ENCODE results near the gene BLZF1.
"Not testable (repeated sequence)": the region's sequence is repeated elsewhere in the genome, so short reads cannot be mapped to it uniquely, and the experiment has no call there.

Gene BLZF1, protein sequence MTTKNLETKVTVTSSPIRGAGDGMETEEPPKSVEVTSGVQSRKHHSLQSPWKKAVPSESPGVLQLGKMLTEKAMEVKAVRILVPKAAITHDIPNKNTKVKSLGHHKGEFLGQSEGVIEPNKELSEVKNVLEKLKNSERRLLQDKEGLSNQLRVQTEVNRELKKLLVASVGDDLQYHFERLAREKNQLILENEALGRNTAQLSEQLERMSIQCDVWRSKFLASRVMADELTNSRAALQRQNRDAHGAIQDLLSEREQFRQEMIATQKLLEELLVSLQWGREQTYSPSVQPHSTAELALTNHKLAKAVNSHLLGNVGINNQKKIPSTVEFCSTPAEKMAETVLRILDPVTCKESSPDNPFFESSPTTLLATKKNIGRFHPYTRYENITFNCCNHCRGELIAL

DNA sequence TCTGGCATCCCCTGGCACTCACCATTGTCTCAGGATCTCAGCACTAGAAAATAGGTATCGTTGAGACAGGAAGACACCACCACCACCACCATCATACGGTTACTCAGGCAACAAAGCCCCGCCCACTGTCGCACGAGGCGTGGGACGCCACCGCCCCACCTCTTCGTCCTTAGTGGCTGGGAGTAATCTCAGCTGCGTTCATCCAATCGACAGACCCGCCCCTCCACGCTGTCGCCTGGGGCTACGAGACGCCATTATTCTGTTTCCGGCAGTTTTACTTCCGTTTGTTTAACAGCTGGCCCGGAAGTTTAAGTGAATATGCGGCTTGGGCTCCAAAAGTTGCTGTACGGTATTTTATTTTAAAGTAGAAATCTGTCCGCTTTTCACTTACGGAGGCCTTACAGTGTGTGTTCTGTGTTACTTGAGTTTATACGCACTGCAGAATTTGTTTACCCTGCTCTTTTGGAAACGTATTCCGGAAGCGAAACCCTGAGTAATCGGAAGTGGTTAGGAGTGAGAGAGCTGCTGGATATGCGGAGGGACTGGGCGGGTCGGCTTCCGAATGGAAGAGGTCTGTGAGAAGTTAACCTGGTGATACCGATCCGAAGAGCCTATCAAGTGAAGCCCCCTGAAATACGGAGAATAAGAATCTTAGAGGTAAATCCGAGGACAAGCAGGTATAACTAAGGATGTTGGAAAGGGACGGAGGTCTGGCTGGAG is at the start of gene BLZF1, which contains the start of gene NME7:
Gene BLZF1, plus strand, starts transcription at position 510 of the 720 bp plus-strand sequence. CDS start 1,328 bp downstream, outside the sequence.
Gene NME7, minus strand, starts transcription at position 112 of the 720 bp plus-strand sequence. Its CDS starts 87 bp downstream, at position 25.
- peak; percentile 88 for DNase-seq (ENCODE audit: low read depth)

DNA sequence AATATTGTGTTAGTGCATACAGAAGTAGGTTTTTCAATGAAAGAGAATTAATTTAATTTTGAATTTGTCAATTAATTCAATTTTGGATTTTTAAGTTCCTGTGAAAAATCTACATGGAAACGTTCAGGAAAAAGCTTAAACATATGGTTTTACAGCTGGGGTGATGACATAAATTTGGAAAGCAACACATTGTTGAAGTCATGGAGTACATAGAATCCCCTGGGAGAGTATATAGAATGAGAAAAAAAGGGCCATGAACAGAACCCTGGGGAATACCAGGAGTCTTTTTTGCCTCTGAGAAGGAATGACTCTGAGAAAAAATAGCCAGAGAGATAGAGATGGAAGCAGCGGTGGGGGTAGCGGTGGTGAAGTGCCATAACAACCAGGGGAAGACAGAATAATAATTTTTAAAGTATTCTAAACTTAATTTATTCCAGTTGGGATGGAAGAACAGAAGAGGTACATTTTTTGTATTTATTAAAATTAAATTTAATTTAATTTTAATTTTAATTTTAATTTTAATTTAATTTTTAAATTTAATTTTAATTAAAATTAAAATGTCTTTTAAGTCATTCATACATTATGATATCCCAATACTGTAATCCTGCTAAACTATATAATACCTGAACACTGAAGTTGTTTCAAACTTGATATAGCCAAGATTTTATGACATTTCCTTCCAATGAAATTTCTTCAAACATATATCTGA is 49.3 kb upstream of the BLZF1 start:
- DNase-seq (ENCODE audit: low read depth), result no peak

DNA sequence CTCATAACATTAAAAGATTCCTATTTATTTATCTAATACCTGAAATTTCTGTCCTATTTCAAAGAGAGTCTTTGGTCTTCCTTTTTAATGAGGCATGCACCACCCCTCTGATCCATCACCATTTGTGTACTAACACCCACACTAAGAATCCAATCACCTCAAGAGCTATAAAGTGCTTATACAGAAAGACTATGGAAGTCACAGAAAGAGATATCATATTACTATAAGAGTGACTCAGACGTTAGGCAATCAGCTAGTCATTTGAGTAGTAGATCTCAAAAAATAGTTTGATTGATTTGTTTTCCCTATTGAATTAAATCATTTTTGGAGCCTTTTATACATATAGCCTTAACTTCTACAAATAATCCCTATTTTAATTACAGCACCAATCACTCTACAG is 46.5 kb upstream of the BLZF1 start:
- DNase-seq (ENCODE audit: low read depth), result no peak

DNA sequence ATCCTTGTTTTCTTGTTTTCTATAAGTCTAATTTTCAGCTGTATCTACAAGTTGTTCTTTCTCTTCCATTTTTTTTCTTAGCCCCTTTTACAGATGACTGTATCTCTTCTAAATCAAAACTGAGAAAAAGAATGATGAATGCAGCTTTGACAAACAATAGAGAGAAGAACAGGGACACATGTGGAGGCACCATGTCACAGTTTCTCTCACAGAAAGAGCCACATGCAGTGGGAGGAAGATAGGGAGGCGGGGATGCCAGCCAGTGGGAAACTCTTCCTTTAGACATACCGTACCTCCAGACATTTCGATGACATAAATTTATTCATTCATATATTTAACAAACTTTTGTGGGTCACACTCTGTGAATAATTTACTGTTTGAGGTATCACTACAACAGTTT is 45.9 kb upstream of the BLZF1 start:
- no peak for DNase-seq (ENCODE audit: low read depth)

DNA sequence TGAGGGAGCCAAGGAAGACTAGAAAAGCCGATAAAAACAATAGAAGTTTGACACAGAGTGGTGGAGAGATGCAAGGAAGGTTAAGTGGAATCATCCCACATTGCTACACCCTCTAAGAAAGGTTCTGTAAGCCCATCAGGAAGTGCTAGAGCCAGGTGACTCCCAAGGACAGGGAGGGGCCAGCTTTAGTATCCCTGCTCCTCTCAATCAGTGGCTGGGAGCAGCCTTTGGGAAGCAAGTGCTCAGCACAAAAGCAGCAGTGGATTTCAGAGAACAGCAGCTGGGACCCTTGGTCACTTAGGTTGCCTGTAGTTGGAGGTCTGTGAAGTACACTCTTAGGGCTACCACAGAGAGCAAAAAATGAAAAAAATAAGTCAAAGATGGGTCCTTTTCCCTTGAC is 42.9 kb upstream of the BLZF1 start:
- no peak for DNase-seq (ENCODE audit: low read depth)

DNA sequence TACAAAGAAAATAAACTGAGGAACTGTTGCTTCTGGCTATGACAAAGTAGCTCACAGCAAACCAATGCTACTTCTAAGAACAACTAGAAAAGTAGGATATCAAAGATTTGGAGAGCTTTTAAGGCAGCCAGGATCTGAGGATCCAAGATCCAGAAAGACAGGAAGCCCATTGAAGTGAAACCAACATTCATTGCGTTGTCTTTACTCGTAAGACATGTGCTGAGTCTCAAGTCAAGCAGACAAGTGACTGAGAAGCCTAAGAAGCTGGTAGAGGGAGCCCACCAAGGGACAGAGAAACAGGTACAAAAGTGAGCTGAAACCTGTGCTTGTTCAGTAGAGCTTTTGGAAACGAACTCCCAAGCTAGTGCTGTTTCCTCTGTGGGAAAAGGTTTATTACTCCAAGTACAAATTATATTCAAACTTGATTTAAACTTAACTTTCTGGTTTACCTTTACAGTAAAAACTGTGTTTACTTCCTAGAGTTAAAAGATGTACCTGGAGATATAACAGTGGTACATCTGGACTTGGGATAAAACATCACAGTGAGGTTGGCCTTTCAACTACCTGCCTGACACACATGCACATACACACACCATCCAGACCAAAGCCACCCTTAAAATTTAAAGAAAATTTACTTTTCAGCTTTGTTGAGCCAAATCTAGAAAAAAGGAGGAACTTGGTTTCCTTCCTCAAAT is 41.6 kb upstream of the BLZF1 start:
- DNase-seq (ENCODE audit: low read depth), result no peak

DNA sequence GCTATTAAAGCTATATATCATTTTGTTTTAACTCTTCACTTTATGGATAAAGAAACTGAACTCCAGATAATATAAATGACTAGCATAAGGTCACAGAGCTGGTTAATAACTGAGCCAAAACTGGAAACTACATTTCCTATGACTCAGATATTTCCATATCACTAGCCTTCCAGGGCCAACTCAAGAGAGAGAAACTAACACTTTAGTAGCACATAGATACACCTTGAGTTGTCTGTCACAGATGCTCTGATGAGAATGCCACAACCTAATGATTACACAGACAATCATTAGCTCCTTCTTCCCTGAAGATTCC is 41.1 kb upstream of the BLZF1 start:
- no peak for DNase-seq (ENCODE audit: low read depth)

DNA sequence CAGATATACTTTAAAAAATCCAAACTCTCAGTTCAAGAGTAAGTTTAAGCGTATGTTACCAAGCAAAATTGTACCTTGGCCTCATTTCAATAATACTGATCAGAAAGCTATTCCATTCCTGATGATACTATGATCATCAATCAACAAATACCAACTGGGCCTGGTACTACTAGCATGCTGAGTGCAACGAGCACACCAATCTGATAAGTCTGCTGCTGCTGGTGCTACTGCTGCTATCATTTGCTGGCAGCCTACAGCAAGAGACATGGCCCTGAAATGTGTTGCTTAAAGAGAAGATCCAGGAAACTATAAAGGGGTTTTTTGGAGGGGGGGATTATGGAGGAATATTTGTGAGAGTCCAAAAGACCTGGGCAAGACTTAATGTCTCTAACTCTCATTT is 40.1 kb upstream of the BLZF1 start:
- no peak for DNase-seq (ENCODE audit: low read depth)

DNA sequence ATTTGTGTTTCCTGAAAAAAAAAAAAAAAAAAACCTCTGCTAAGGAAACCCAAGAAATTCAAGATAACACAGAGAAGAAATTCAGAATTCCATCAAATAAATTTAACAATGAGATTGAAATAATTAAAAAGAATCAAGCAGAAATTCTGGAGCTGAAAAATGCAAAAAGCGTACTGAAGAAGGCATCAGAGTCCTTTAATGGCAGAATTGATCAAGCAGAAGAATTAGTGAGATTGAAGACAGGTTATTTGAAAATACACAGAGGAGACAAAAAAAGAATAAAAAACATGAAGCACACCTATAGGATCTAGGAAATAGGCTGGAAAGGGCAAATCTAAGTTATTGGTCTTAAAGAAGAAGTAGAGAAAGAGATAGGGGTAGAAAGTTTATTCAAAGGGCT is 38.6 kb upstream of the BLZF1 start:
- no peak for DNase-seq (ENCODE audit: low read depth)

DNA sequence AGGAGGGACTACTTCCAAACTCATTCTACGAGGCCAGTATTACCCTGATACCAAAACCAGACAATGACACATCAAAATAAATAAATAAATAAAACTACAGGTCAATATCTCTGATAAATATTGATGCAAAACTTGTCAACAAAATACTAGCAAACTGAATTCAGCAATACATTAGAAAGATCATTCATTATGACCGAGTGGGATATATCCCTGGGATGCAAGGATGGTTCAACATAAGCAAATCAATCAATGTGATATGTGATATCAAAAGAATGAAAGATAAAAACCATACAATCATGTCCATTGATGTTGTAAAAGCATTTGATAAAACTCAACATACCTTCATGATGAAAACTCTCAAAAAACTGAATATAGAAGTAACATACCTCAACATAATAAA is 37.1 kb upstream of the BLZF1 start:
- DNase-seq (ENCODE audit: low read depth), result no peak

DNA sequence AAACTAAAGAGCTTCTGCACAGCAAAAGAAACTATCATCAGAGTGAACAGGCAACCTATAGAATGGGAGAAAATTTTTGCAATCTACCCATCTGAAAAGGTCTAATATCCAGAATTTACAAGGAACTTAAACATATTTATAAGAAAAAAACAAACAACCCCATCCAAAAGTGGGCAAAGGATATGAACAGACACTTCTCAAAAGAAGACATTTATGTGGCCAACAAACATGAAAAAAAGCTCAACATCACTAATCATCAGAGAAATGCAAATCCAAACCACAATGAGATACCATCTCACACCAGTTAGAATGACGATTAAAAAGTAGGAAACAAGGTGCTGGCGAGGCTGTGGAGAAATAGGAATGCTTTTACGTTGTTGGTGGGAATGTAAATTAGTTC is 33.3 kb upstream of the BLZF1 start:
- DNase-seq (ENCODE audit: low read depth), result not testable (repeated sequence)

DNA sequence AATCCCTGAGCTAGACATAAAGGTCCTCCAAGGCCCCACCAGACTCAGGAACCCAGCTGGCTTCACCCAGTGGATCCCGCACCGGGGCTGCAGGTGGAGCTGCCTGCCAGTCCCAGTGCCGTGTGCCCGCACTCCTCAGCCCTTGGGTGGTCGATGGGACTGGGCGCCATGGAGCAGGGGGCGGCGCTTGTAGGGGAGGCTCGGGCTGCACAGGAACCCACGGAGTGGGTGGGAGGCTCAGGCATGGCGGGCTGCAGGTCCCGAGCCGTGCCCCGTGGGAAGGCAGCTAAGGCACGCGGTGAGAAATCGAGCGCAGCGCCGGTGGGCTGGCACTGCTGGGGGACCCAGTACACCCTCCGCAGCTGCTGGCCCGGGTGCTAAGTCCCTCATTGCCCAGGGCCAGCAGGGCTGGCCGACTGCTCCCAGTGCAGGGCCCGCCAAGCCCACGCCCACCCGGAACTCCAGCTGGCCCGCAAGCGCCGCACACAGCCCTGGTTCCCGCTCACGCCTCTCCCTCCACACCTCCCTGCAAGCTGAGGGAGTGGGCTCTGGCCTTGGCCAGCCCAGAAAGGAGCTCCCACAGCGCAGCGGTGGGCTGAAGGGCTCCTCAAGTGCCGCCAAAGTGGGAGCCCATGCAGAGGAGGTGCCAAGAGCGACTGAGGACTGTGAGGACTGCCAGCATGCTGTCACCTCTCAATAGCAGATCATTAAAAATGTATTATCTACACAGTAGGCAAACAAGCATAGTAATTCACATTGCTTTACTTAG is 30.9 kb upstream of the BLZF1 start:
- not testable (repeated sequence) for DNase-seq (ENCODE audit: low read depth)

DNA sequence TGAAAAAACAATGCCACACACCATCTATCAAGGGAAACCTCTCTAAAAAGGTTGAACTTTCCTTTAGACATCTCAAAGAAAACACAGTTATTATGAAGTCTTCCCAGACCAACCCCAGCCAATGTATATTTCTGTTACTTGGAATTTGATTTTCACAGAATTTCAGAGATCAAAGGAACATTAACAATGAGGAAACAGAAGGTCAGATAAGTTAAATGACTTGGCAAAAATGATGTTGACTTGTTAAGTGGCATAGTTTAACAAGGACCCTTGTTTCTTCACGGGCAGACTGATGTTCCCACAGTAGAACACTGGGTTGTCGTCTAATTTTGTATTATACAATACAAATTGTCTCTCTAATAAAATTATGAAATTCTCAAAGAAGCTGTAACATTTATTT is 29.4 kb upstream of the BLZF1 start:
- no peak for DNase-seq (ENCODE audit: low read depth)

DNA sequence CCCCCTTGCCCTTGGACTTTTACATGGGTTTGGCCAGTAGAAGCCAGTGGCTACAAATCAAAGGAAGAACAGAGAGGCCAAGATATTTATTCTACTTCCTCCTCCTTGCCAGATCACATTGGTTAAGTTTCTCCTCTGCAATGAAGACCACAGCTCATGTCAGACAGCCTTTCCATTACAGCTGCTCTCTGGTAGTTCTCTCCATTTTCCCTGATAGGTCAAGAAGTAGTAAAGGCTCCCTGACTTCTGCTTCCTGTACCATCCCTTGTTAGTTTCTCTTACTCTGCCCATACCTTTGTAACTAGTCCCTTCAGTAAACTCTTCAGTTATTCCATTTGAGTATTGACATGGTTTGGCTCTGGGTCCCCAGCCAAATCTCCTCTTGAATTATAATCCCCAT is 28.2 kb upstream of the BLZF1 start:
- DNase-seq (ENCODE audit: low read depth), result no peak

DNA sequence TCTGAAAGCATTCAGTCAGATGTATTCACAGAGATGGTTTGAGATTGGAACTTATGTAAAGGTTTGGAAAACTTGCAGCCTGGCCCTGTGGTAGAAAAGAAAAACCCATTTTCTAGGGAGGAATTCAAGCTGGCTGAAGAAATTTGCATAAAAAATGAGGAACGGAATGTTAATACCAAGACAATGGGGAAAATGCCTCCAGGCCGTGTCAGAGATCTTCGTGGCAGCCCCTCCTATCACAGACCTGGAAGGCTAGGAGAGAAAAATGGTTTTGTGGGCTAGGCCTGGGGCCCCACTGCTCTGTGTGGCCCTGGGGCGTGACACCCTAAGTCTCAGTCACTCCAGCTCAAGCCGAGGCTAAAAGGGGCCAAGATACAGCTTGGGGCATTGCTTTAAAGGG is 27.1 kb upstream of the BLZF1 start:
- no peak for DNase-seq (ENCODE audit: low read depth)

DNA sequence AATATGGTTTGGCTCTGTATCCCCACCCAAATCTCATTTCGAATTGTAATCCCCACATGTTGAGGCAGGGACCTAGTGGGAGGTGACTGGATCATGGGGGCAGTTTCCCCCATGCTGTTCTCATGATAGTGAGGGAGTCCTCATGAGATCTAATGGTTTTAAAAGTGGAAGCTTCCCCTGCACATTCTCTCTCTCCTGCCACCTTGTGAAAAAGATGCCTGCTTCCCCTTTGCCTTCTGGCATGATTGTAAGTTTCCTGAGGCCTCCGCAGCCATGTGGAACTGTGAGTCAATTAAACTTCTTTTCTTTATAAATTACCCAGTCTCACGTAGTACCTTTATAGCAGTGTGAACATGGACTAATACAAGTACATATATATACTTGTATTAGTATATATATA is 25.9 kb upstream of the BLZF1 start:
- DNase-seq (ENCODE audit: low read depth), result not testable (repeated sequence)

DNA sequence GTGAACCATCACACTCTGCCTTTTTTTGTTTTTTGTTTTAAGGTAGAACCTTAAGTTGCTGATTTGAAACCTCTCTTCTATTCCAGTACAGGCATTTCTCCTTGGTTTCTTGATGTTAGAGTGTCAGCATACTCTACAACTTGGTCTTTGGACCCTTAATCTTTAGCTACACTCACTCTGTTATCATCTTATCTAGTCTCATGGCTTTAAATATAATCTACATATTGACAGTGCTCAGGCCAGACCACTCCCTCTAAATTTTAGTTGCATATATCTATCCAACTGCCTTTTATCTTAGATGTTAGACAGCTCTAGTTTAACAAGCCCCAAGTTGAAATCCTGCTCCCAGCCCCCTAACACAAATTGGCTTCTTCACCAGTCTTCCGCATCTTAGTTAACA is 22.5 kb upstream of the BLZF1 start:
- DNase-seq (ENCODE audit: low read depth), result no peak

DNA sequence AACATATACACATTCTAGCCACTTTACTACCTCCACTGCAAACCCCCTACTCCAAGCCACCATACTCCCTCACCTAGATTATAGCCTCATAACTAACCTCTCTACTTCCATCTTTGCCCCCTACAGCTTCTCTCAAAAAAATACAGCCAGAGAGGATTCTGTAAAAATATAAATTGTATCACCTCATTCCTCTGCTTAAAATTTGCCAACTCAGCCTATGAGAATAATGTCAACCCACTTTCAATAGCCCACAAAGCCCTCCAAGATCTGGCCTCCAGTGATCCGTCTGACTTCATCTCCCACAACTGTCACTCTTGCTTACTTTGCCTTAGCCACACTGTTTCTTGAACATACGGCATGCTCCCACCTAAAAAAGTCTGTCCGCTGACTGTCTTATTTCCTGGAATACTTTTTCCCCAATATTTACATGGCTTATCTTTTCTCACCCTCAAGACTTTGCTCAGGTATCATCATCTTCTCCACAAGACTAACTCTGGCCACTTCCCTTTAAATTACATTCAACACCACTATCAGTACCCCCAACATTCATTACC is 21.9 kb upstream of the BLZF1 start:
- no peak for DNase-seq (ENCODE audit: low read depth)

DNA sequence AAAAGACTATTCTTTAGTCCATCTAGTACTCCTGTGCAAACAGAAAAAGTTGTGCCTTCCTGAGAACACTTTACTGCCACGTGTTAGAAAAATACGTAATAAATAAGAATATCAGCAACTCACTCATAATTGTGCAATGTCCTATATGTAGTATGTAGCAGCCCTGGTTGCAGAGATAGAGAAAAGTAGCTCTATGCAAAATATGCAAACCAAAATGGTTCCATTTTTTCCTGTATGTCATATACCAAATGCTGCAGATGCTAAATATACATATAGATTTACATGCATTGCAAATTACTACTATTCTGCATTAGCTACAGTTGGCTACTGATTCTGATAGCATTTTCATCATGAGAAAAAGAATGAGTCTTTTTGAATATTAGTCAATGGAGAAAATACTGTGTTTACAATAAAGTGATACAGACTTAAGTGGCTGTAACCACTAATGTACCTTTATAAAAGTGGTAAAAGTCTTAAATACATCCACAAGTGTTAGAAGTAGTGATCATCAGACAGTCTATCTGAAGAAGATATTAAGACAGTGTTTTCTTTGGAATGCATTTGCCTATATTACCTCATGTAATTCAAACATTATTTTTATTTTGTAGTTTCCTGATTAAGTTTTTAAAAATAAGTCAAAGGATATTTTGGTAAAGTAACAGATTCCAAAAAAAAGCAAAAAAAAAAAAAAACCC is 20.2 kb upstream of the BLZF1 start:
- DNase-seq (ENCODE audit: low read depth), result no peak

DNA sequence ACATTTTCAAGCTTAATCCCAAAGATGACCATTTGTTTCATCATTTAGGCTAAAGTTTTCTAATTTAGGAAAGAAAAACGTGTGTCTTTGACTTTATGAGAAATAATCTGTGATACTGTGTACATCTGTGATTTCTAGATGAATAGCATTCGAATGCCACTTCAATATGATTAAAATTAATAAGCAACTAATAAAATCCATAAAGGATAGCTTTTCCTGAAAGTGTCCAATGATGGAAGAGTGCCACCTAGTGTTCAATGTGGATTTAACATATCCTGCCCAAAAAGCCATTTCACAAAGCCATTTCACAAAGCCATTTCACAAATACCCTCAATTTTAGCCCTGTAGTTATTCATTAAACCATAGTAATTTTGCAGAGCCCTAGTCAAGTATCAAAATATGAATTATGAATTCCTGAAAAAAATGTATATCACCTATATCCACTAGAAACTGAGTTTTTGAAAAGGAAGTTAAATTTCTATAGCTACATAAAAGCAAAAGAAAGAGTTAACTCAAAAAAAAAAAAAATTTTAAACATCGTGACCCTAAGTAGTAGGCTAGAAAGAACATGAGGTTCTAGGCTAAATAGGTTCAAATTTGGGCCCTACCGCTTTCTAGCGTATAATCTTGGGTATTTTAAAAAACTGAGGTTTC is 19.5 kb upstream of the BLZF1 start:
- no peak for DNase-seq (ENCODE audit: low read depth)

Measured in GM04503 (cell line).